T-helper 2 cell treated with Interferon-gamma antibody and Interleukin-4, amounts not matched to agents 5 μg/mL and 100 μg/mL, for 36 hours (primary cell): ENCODE results near the gene KLRF2.

Experiments used
- DNase-seq: peaks from one replicate; pipeline ENCODE4 v3.0.0; 2021; ENCODE audit warnings: low spot score
- H3K27ac Mint-ChIP-seq: one replicate; pipeline ENCODE4 v1.8.0; 2021; ENCODE audit warnings: mild to moderate bottlenecking, mixed read lengths
- H3K27me3 Mint-ChIP-seq: one replicate; pipeline ENCODE4 v1.8.0; 2021; ENCODE audit warnings: low read depth, mixed read lengths
- H3K36me3 Mint-ChIP-seq: one replicate; pipeline ENCODE4 v1.8.0; 2021; ENCODE audit warnings: low read depth, mixed read lengths
- H3K4me1 Mint-ChIP-seq: one replicate; pipeline ENCODE4 v1.8.0; 2021; ENCODE audit warnings: low read depth, mixed read lengths
- H3K4me3 Mint-ChIP-seq: one replicate; pipeline ENCODE4 v1.8.0; 2022; ENCODE audit warnings: mild to moderate bottlenecking, moderate library complexity, mixed read lengths
- H3K9me3 Mint-ChIP-seq: one replicate; pipeline ENCODE4 v1.8.0; 2021; ENCODE audit warnings: mixed read lengths

KLRF2 gene, protein sequence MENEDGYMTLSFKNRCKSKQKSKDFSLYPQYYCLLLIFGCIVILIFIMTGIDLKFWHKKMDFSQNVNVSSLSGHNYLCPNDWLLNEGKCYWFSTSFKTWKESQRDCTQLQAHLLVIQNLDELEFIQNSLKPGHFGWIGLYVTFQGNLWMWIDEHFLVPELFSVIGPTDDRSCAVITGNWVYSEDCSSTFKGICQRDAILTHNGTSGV

DNA sequence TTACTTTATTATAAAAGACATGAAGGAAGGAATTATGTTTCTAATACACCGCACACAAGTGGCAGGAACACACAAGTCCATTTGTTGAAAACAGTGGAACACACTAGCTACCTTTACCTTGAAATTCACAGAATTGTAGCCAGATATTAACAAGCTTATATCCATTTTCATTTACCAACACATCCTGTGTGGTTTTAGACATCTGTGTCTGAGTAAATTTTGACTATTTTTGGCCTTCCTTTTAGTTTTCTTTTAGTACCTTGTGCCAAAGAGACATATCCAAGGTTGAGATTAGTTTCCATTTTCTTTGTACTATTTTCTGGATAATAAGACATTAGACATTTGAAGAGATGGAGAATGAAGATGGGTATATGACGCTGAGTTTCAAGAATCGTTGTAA lies at the start of gene KLRF2:
Gene KLRF2 (plus strand): TSS at position 244 of the 400 bp plus-strand sequence. CDS start 107 bp downstream, at position 351.
- DNase-seq: no peak
- no peak within 1 kb of the TSS for H3K4me3 Mint-ChIP-seq
- H3K9me3 Mint-ChIP-seq: no peaks in the 10 kb centered on the region
- H3K36me3 Mint-ChIP-seq: no peaks in the 10 kb centered on the region
- peaks cover 2% of the 10 kb centered on the region for H3K27me3 Mint-ChIP-seq
- H3K4me1 Mint-ChIP-seq: peaks cover 16% of the 10 kb centered on the region
- H3K27ac Mint-ChIP-seq: no peak within 1 kb of the TSS

DNA sequence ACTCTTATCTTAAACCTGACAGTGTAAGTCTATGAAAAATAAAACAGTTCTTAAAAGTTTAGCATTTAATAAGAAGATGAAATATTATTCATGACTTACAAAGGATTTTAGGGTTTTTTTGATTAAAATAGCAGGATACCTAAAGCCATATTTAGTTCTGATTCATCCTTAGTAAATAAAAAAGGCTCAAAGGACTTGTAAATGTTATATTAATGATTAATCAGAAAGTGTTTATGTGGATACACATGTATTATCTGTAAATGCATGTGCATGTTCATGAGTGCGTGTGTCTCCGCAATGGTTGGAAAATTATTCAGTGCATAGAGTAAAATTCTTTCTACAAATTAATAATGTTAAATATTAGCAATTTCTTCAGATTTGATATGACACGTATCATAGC lies 49.6 kb upstream of the KLRF2 start:
- Mint-ChIP-seq H3K36me3 (no peaks in the 10 kb centered on the region), H3K27ac (no peak overlapping the region), H3K27me3 (peaks cover 13% of the 10 kb centered on the region), H3K9me3 (no peaks in the 10 kb centered on the region), H3K4me1 (no peaks in the 10 kb centered on the region), H3K4me3 (no peak overlapping the region)
- no peak for DNase-seq

DNA sequence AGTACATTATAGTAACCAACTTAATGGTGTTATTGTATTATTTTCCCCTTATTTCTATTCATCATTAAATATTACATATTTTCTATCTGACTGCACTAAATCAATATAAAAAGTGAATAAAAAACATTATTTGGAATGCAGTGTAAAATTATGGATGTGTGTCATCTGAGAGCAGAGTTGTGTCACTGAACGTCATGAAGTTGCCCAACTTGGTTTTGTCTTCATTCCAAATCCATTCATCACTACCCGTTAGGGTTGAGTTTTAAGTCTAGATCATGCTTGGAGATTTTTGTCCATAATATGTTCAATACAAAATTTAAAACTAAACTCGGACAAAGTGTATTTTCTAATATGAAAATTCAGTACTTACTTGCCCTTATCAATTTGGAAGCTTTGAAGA lies 37.9 kb upstream of the KLRF2 start:
- no peak for DNase-seq
- H3K4me1 Mint-ChIP-seq: no peaks in the 10 kb centered on the region
- no peak overlapping the region for H3K27ac Mint-ChIP-seq
- peaks cover 52% of the 10 kb centered on the region for H3K27me3 Mint-ChIP-seq
- no peak overlapping the region for H3K4me3 Mint-ChIP-seq
- H3K36me3 Mint-ChIP-seq: no peaks in the 10 kb centered on the region
- H3K9me3 Mint-ChIP-seq: peaks cover 3% of the 10 kb centered on the region

DNA sequence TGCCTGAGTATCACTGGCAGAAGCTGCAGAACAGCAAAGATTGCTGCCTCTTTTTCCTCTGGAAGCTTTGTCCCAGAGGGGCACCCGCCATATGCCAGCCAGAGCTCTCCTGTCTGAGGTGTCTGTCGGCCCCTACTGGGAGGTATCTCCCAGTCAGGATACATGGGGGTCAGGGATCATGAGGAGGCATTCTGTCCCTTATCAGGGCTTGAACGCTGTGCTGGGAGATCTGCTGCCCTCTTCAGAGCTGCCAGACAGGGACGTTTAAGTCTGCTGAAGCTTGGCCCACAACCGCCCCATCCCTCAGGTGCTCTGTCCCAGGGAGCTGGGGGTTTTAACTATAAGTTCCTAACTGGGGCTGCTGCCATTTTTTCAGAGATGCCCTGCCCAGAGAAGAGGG lies 32.4 kb upstream of the KLRF2 start:
- no peak overlapping the region for H3K4me3 Mint-ChIP-seq
- peaks cover 3% of the 10 kb centered on the region for H3K9me3 Mint-ChIP-seq

DNA sequence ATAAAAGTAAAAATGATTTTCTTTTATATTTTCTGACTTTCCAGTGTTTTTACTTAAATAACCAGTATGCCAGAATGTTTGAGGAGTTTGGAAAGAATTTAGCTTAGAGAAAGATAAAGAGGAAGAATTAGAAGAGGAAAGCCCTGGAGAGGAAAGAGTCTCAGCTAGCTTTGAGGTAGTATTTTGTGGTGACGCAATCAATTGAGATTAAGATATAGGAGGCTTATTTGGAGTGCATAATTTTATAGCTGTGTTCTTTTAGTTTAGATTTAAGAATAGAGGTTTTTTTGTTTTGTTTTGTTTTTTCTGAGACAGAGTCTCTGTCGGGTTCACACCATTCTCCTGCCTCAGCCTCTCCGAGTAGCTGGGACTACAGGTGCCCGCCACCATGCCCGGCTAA lies 30.2 kb upstream of the KLRF2 start:
- Mint-ChIP-seq H3K36me3 (peaks cover 34% of the 10 kb centered on the region), H3K4me1 (no peaks in the 10 kb centered on the region), H3K9me3 (peaks cover 3% of the 10 kb centered on the region), H3K4me3 (no peak overlapping the region), H3K27ac (no peak overlapping the region), H3K27me3 (peaks cover 20% of the 10 kb centered on the region)
- no peak for DNase-seq

More for the DNA sequence above, 32.4 kb upstream of the KLRF2 start:
- DNase-seq: no peak
- peaks cover 36% of the 10 kb centered on the region for H3K27me3 Mint-ChIP-seq
- H3K27ac Mint-ChIP-seq: no peak overlapping the region
- H3K4me1 Mint-ChIP-seq: no peaks in the 10 kb centered on the region
- peaks cover 18% of the 10 kb centered on the region for H3K36me3 Mint-ChIP-seq

DNA sequence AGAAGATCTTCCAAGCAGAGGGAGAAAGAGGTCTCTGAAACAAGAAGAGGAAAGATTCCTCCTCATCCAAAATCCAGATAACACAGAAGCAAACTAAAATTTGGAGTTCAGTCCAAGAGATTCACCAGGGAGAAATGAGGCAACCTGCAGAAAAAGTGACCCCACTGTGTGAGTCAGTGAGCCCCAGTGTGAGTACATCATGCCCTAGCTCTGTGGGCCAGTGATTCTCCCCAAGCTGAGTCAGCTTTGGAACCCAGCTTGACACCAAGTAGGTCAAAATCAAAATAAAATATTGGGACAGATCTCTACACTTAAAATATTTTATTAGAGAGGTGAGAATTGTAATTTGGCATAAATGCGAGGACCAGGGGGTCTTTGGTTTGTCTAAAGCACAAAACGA lies 29.4 kb upstream of the KLRF2 start:
- Mint-ChIP-seq H3K4me1 (no peaks in the 10 kb centered on the region), H3K9me3 (peaks cover 3% of the 10 kb centered on the region), H3K27me3 (peaks cover 12% of the 10 kb centered on the region), H3K27ac (no peak overlapping the region), H3K4me3 (no peak overlapping the region), H3K36me3 (peaks cover 42% of the 10 kb centered on the region)
- no peak for DNase-seq

DNA sequence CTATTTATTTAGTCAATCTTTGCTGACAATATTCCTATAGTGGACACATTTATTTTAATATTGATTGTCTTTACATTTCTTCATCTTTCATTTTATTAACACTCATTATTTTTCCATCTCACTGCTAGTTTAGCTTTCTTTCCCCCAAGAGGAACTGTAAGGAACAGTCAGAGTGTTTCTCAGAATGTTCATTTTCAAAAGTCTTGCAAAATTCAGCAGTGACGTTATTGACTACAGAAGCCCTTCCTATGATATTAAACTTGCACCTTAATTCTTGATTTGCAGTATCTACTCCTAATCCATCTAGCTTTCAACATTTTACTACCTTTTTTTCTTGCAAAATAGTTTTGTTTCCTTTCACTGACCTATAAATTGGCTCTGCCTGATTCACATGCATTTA lies 25.1 kb upstream of the KLRF2 start:
- peaks cover 4% of the 10 kb centered on the region for H3K4me1 Mint-ChIP-seq
- H3K27ac Mint-ChIP-seq: no peak overlapping the region
- no peaks in the 10 kb centered on the region for H3K9me3 Mint-ChIP-seq
- peaks cover 2% of the 10 kb centered on the region for H3K27me3 Mint-ChIP-seq
- H3K36me3 Mint-ChIP-seq: peaks cover 56% of the 10 kb centered on the region
- no peak for DNase-seq
- no peak overlapping the region for H3K4me3 Mint-ChIP-seq

DNA sequence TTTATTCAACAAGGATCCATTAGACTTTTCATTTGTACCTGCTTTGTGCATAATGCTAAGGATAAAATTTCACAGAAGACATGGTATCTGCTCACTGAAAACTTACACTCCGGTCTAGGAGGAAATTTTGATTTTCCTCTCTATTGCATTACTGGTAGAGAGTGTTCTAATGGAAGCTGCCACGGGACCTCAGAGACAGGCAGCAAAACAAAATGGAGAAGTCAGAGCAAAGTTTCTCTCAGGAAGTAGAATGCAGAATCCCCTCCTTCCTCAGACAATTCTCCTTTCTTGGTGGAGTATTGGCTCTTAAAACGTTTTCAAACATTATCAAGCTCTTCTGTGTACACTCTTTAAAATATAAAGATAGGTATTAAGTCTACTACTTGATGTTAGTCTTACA lies 24.4 kb upstream of the KLRF2 start:
- no peak for DNase-seq
- Mint-ChIP-seq H3K27ac (no peak overlapping the region), H3K4me1 (peaks cover 5% of the 10 kb centered on the region), H3K9me3 (no peaks in the 10 kb centered on the region), H3K27me3 (peaks cover 2% of the 10 kb centered on the region), H3K36me3 (peaks cover 57% of the 10 kb centered on the region), H3K4me3 (no peak overlapping the region)

- Mint-ChIP-seq H3K36me3 (peaks cover 54% of the 10 kb centered on the region), H3K4me1 (peaks cover 6% of the 10 kb centered on the region), H3K9me3 (peaks cover 7% of the 10 kb centered on the region), H3K27me3 (peaks cover 2% of the 10 kb centered on the region), H3K27ac (no peak overlapping the region), H3K4me3 (no peak overlapping the region)
- no peak for DNase-seq
Measured at GRCh38 chr12:9858135-9858534, 23.2 kb upstream of the KLRF2 start.

DNA sequence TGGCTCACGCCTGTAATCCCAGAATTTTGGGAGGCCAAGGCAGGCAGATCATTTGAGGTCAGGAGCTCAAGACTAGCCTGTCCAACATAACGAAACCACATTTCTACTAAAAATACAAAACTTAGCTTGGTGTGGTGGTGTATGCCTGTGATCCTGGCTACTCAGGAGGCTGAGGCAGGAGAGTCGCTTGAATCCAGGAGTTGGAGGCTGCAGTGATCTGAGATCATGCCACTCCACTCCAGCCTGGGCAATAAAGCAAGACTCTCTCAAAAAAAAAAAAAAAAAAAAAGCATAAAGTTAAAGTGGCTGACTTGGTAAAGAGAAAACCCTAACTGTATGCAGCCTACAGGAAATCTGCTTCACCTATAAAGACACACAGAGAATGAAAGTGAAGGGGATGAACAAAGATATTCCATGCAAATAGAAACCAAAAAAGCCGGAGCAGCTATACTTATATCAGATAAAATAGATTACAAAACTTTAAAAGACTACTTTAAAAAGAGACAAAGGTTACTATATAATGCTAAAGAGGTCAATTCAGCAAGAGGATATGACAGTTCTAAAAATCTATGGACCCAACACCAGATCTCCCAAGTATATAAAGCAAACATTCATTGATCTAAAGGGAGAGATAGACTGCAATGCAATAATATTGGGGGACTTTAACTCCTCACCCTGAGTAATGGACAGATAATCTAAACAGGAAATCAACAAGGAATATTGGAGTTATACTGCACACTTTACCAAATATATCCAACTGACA lies 16.2 kb upstream of the KLRF2 start:
- peaks cover 30% of the 10 kb centered on the region for H3K36me3 Mint-ChIP-seq
- no peaks in the 10 kb centered on the region for H3K27me3 Mint-ChIP-seq
- H3K4me1 Mint-ChIP-seq: peaks cover 43% of the 10 kb centered on the region
- peak overlapping the region; percentile 83 for H3K4me3 Mint-ChIP-seq
- peaks cover 19% of the 10 kb centered on the region for H3K9me3 Mint-ChIP-seq
- DNase-seq: no peak
- peak overlapping the region; percentile 86 for H3K27ac Mint-ChIP-seq

DNA sequence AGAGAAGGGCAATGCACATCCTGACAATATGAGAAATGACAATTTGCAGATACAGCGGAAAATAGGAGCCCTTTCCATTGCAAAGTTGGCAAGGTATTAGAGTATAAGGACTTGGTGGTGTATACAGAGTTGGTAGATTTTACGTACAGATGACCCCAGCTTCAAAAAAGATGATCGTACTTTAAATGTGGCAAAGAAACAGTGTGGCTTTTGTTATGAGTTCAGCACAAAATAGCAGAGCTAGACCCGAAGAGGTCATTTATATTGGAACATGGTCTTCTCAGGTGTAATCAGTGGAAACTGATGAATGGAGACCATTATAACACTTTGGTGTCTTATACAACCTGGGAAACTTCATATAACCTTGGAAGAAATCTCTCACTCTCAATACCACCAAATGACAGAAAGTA lies 14.4 kb upstream of the KLRF2 start:
- H3K4me3 Mint-ChIP-seq: peak overlapping the region; percentile 84
- H3K36me3 Mint-ChIP-seq: peaks cover 26% of the 10 kb centered on the region
- no peaks in the 10 kb centered on the region for H3K27me3 Mint-ChIP-seq
- no peak for DNase-seq
- peaks cover 19% of the 10 kb centered on the region for H3K9me3 Mint-ChIP-seq
- H3K4me1 Mint-ChIP-seq: peaks cover 48% of the 10 kb centered on the region
- H3K27ac Mint-ChIP-seq: peak overlapping the region; percentile 90

DNA sequence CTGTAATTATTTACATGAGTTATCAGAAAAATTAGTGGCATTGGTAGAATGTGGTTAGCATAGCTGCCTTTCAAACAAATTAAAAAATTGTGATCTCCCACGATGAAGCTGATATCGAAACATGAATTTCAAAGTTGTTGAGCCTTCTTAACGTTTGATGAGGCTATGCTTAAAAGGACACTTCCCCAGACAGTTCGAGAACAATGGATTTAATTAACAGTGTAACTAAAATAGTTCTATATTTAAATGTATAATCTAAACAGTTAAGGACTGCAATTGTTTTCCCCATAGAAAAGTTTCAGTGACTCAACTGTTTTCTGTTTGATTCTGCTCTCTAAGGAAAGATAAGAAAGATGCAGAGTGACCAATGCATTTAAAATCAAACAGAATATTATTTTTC lies 13.8 kb upstream of the KLRF2 start:
- DNase-seq: no peak
- H3K36me3 Mint-ChIP-seq: peaks cover 24% of the 10 kb centered on the region
- peak overlapping the region; percentile 84 for H3K4me3 Mint-ChIP-seq
- peaks cover 17% of the 10 kb centered on the region for H3K9me3 Mint-ChIP-seq
- H3K27me3 Mint-ChIP-seq: no peaks in the 10 kb centered on the region
- peaks cover 47% of the 10 kb centered on the region for H3K4me1 Mint-ChIP-seq
- peak overlapping the region; percentile 89 for H3K27ac Mint-ChIP-seq

GRCh38 chr12:9868311-9868801 lies 12.9 kb upstream of the KLRF2 start:
- peak overlapping the region; percentile 94 for H3K4me3 Mint-ChIP-seq
- peaks cover 45% of the 10 kb centered on the region for H3K4me1 Mint-ChIP-seq
- no peak for DNase-seq
- no peaks in the 10 kb centered on the region for H3K27me3 Mint-ChIP-seq
- peaks cover 10% of the 10 kb centered on the region for H3K9me3 Mint-ChIP-seq
- peak overlapping the region; percentile 95 for H3K27ac Mint-ChIP-seq
- peaks cover 16% of the 10 kb centered on the region for H3K36me3 Mint-ChIP-seq

DNA sequence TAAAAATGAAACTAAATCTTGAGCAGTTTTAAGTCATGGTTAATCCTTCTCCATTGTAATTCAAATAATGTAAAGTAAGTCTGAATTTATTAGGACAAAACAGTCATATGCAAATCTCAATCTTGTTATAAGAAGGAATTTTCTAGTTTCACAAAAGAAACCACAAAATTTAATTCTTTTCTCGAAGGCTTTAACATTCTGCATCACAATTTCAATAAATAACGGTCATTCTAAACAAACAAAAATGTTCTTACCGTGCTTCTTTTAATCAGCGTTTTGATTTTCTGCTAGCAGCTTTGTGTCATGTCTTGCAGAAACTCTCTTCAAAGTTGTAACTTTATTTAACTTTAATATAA lies 12.4 kb upstream of the KLRF2 start:
- Mint-ChIP-seq H3K27me3 (no peaks in the 10 kb centered on the region), H3K4me3 (peak overlapping the region; percentile 94), H3K27ac (peak overlapping the region; percentile 95), H3K4me1 (peaks cover 41% of the 10 kb centered on the region), H3K9me3 (peaks cover 4% of the 10 kb centered on the region), H3K36me3 (peaks cover 10% of the 10 kb centered on the region)
- DNase-seq: no peak
